Stromal cell of bone marrow (primary cell): ENCODE data around the gene CCDC169.
"Not testable (repeated sequence)": the region's sequence is repeated elsewhere in the genome, so short reads cannot be mapped to it uniquely, and the experiment has no call there.

Experiments used
- DNase-seq: peaks from one replicate; pipeline ENCODE4 v3.0.0-alpha.2; 2012; ENCODE audit warnings: low read depth

The CCDC169 gene

GRCh38 chr13:36313047-36313969 lies 15.7 kb upstream of the CCDC169 start:
- DNase-seq: no peak

GRCh38 chr13:36310417-36311108 lies 12.9 kb upstream of the CCDC169 start:
- DNase-seq: no peak

- DNase-seq: no peak
Observed at GRCh38 chr13:36302289-36302688, 4.7 kb upstream of the CCDC169 start.

DNA sequence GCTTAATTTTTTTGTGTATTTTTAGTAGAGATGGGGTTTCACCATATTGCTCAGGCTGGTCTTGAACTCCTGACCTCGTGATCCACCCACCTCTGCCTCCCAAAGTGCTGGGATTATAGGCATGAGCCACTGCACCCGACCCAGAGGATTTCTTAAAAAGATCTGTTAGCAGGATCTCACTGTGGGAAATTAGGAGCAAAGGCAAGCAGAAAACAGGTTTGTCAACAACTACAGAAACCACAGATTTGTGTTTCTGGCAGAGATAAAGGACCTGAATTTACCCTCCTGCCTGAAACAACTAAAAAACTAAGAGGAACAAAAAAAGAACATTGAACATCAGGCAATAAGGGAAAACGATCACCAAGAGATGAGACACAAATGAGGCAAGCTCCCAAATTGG lies 1.9 kb upstream of the CCDC169 start:
- not testable (repeated sequence) for DNase-seq

DNA sequence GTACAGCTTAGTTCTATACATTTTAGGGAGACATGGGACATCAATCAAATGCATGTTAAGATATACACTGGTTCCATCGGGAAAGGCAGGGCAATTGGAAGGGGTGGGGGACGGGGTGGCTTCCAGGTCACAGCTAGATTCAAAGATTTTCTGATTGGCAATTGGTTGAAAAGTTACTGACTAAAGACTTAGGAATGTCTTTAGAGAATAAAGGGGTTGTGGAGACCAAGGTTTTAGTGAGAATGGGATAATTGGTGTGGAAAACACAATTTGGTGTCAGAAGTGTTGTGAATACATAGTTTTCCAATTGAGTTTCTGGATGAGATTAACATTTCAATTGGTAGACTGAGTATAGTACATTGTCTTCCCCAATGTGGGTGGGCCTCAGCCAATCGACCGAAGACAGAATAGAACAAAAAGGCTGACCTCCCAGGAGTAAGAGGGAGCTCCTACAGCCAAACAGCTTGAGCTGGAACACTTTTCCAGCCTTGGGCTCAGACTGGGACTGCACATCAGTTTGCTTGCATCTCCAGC lies 988 bp upstream of the CCDC169 start:
- no peak for DNase-seq

DNA sequence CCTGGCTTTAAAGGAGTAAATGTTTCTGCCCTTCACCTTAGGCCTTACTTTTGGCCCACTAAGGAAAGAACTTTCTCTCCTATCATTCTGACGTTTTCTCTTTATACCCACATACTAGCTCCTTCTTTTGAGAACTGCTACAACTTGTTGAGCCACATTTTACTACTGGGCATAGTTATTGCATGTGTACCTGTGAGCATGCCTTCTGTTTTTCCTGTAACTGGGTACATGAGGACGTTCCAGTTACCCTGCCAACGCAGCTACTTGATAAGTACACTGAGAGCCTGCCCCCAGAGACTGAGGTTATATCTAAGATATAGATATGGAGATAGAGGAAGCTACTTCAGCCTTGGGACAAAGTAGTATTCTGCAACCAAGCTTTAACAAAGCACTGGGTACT lies 3.5 kb downstream of the CCDC169 start:
- DNase-seq: no peak

DNA sequence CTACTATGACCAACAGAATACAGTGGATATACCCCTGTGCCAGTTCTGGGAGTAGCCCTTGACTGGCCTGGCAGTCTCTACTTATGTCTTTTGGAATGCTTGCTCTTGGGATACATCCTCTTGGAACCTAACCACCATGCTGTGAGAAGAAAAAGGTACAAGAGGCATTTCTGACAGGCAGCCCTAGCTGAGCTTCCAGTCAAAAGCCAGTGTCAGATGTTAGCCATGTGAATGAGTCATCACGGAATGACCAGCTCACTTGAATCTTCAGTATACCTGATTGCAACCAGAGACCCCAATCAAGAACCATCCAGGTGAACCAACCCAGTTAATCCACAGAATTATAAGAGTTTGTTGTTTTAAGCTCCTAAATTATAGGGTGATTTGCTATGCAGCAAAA lies 4.1 kb downstream of the CCDC169 start:
- DNase-seq: no peak

DNA sequence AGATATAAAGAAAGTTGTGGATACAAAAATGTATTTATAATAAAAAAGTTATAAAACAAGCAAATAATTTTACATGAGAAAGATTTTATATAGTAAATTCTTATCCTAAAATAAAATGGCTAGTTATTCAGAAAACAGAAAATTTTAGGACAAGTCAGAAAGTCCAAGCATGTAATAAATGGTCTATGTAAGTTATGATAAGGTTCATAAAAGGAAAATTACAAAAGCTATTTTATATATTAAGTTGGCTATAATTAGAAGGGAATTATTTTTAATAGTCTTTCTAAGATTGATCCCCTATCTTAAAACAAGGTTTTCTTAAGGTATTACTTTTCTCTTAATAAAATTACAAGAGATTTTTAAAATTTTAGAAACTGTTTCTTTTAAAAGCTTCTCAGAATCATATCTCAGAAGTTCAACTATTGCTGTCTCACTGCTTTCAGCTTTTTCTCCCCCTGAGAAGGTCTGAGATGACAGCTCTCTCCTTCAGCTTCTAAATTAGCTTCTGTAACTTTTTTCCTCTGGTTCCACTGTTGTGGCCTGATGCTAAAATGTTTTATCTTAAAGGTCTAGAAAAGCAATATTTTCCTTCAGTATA lies 8.7 kb downstream of the CCDC169 start:
- no peak for DNase-seq

DNA sequence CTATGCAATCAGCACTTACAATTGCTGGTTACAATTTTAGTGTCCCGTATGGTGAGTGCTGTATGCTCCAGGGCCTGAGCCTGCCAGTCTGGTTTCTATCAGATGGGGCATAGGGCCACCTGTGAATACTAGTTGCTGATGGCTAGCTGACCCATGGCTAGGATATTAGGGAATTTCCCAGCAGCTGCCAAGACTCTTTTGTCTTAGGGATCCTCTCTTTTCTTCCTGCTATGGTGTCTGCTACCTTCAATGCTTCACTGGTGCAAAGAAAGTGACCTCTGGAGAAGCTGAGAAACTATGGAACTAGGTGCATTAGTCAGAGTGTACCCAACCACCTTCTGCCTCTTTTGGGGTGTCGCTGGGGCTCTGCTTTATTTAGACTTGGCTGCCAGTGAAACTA lies 11.6 kb downstream of the CCDC169 start:
- DNase-seq: no peak

DNA sequence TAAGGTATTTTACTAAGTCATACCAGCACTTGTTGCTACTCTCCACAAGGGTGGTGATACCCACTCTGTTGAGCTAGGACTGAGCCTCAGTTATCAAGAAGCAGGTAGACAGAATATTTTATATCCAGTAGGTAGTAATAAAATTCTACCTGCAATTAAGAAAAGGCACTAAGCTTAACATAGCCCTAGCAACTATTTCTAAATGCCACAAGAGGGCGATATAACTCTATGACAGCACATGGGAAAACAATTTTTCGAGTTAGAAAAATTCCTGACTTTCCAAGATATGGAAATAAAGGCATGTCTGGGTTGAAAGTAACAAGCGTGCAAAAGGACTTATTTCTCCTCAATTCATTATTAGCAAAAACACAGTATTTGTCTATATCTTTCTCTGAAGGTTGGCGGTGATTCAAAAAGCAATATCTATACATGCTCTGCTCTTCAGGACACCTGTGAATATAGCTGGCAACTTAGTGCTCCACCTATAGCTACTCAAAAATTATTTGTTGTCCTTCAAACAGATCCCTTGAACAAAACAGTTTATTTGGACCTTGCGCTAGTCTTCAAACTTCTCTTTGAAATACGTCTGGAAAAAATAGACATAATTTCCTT lies 14.7 kb downstream of the CCDC169 start:
- peak; percentile 26 for DNase-seq

GRCh38 chr13:36275190-36276002 lies 22.2 kb downstream of the CCDC169 start:
- DNase-seq: peak; percentile 36

DNA sequence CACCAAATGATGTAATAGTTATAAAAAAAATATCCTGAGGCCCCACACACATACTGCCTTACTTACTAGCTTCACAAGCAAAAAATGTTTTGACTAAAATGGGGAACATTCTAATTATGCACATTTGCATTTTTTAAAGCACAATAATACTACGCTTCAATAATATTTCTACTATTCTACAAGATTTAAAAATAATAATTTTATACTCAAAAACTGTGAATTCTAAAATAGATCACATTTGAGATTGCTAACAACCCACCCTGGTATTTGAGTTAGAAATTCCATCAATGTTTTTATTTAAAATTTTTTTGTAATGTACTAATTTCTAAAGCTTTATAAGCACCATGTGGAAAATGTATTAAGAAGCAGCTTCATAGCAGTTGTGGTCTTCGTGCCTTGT lies 24.2 kb downstream of the CCDC169 start:
- DNase-seq: no peak

- DNase-seq: peak; percentile 28
Observed at GRCh38 chr13:36261976-36262375, 35.6 kb downstream of the CCDC169 start.

GRCh38 chr13:36261011-36261410 lies 36.6 kb downstream of the CCDC169 start:
- no peak for DNase-seq

GRCh38 chr13:36259361-36260137 lies 38.1 kb downstream of the CCDC169 start:
- DNase-seq: no peak

GRCh38 chr13:36258831-36259230 lies 38.8 kb downstream of the CCDC169 start:
- no peak for DNase-seq

DNA sequence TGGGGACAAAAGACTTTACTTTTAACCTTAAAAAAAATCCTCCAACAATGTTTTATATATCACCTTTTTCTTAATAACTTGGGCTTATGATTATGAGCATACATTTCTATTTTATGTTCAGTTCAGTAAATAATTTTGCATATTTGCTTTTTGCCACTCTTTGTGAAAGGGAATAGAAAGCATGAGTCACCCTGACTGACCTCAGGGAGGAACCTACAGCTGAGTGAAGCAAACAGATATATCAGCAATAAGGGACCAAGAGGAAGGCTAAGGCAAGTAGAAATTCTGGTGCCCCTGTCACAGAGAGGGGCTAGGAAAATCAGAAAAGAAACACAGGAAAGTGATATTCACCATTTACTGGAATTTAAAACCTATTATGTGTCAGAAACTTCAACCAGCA lies 46.1 kb downstream of the CCDC169 start:
- peak; percentile 15 for DNase-seq

DNA sequence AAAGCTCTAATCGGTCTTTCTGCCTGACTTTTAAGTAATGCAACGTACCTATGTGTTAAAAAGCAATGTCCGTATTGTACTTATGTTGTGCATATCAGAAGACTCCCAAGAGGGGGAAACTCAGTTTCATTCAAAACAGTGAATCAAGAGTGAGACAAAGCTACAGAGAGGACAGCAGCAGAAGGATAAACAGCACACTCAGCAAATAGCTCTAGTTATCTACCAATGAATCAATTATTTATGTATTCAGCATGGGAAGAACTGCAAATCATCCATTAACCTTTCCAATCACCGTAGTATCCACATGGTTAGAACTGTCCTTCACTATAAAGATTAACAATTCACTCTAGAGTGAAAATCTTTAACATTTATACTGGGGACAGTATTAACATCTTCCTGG lies 46.6 kb downstream of the CCDC169 start:
- no peak for DNase-seq

DNA sequence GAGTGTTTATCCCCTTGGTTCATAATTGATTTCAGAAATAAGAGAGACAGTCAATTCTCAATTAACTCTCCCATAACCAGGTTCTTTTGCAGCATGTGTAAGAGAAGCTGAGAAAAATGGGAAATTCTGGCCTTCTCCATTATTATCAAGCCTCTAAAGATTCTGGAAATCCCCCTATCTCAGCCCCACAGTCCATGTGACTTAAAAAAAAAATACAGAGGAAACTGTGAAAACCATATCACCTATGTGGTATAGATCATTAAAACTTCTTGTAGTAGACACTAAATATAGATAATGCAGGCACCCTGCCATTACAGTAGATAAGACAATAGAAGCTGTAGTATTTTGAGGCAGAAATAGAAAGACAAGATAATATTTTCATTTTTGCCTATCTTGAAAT lies 48.9 kb downstream of the CCDC169 start:
- no peak for DNase-seq

GRCh38 chr13:36244990-36245389 lies 52.6 kb downstream of the CCDC169 start:
- no peak for DNase-seq

- no peak for DNase-seq
Observed at GRCh38 chr13:36244073-36244472, 53.5 kb downstream of the CCDC169 start.
